Astrocyte of the cerebellum (primary cell): ENCODE measurements around the gene CDO1.

Source experiments
- DNase-seq: peaks from one replicate; pipeline ENCODE4 v3.0.0-alpha.2; 2011; ENCODE audit warnings: low read depth
- H3K4me3 ChIP-seq: 2 replicates; pipeline ENCODE4 v1.5.1; 2011; ENCODE audit warnings: mild to moderate bottlenecking, low read depth, low read length, moderate library complexity
- in situ Hi-C: cut with HindIII; loops from 2 replicates; pipeline ENCODE4 v1.10.0; 2017; ENCODE audit warnings: low sequenced_read_pairs
- TF ChIP-seq, protein P1 (sequence below): IDR thresholded peaks from 2 replicates; pipeline ENCODE4 v1.5.1; 2012; ENCODE audit warnings: low read length, low read depth, moderate library complexity, mild to moderate bottlenecking; ENCODE audit errors: missing control alignments

Gene CDO1

DNA sequence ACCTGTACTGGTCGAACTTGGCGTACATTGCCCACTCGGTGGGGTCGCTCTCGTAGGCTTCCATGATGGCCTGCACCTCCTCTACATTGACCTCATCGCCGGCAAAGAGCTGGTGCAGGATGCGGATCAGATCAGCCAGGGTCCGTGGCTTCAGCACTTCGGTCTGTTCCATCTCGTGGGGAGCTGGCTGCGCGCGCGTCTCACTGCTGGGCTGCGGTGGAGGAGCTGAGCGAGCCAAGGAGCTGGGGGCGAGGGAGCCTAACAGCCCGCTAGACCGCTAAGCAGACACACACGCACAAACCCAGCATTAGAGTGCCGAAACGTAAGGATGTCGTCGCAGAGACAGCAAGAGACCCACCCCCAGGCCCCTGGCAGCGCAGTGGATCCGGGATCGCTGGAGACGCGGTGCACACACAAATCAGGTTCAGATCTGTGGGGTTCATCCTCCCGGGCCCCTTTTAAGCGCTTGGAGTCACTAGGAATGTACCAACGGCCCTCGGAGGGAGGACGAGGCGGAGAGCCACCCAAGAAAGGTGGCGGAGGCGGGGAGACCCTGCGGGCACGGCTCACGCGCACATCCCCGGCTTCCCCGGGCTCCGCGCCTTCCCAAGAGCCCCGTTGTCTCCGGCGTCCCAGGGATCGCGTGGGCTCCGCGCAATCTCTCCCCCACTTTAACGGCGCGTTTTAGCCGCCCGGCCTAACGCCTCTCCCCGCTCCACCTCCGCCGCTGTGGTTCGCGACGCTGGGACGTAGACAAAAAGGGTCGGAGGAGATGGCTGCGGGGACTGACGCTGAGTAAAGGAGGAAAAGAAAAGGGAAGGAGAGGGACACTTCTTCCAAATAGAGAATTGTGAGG is at the start of gene CDO1:
TSS of gene CDO1 (minus strand) at position 434 of the 856 bp plus-strand sequence. CDS start at position 172, 262 bp downstream.
- TF ChIP-seq, protein P1, sequence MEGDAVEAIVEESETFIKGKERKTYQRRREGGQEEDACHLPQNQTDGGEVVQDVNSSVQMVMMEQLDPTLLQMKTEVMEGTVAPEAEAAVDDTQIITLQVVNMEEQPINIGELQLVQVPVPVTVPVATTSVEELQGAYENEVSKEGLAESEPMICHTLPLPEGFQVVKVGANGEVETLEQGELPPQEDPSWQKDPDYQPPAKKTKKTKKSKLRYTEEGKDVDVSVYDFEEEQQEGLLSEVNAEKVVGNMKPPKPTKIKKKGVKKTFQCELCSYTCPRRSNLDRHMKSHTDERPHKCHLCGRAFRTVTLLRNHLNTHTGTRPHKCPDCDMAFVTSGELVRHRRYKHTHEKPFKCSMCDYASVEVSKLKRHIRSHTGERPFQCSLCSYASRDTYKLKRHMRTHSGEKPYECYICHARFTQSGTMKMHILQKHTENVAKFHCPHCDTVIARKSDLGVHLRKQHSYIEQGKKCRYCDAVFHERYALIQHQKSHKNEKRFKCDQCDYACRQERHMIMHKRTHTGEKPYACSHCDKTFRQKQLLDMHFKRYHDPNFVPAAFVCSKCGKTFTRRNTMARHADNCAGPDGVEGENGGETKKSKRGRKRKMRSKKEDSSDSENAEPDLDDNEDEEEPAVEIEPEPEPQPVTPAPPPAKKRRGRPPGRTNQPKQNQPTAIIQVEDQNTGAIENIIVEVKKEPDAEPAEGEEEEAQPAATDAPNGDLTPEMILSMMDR = no peak
- peak within 1 kb of the TSS; percentile 64 for H3K4me3 ChIP-seq
- in situ Hi-C loops = no loop called here
- peak; percentile 44 for DNase-seq

DNA sequence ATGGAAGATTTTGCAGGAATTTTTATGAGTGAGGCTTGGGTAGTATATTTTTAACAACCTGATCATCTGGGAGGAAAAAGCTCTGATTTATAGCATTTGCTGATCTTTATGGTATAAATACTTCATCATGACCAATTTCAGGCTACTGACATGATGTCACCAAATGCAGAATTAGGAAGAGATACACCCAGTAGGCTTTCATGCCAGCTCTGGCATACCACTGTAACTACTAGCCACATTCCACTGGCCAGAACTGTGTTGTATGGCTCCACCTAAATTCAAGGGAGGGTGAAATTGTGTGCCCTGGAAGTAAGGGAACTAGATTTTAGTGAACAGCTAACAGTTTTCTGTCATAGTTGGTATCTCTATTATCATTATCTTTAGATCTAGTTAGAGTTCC is 42.9 kb upstream of the CDO1 start:
- in situ Hi-C loops = no loop called here
- DNase-seq = no peak
- TF ChIP-seq, protein P1 = no peak
- H3K4me3 ChIP-seq = no peak overlapping the region

DNA sequence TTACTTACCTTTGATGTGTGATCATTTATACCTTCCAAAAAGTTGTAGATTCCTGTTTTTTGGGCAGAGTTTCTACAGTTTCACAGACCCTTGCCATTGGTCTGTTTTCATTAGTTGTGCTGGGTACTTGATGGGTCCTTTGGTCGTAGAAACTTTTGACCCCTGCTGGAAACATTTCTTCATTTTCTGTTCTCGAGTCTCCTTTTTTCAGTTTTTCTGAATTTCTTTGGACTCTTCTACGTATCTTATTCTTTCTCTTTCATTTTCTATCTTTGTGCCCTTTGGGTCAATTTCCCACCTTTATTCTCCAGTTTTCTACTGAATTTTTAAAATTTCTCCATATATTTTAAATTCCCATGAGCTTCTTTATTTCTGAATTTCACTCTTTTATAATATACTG is 41.9 kb upstream of the CDO1 start:
- in situ Hi-C loops = no loop called here
- no peak overlapping the region for H3K4me3 ChIP-seq
- TF ChIP-seq, protein P1 = no peak
- no peak for DNase-seq

DNA sequence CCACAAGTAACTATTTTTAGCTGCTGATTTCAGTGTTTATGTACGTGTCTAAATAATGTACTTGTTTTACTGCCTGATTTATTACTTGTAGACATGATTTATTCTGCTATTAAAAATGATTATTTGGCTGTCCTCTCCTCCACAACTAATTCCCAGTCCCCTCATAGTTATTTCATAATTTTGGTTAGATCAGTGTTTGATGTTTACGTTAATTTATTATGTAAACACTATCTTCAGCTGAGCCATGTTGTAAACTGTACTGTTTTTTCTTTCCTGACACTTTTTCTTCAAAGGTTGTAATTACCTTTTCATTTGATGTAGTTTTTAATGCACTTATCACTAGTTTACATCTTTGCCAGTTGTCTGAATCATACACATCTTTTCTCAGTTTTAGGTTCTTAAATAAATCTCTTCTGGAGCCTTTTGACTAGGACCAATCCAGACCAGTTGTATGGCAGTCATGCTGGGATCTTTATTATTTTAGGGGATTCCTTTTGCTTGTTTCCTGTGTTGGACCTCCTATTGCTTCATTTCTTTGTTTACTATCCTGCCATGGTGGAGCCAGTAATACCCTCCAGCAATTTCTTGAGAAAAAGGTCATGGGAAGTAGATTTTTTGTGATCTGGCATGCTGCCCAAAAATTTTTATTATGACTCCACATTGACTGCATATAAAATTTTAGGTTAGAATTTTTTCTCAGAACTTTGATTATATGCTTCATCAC is 41.3 kb upstream of the CDO1 start:
- H3K4me3 ChIP-seq = no peak overlapping the region
- DNase-seq = peak; percentile 44
- TF ChIP-seq, protein P1 = no peak
- in situ Hi-C loops = no loop called here

DNA sequence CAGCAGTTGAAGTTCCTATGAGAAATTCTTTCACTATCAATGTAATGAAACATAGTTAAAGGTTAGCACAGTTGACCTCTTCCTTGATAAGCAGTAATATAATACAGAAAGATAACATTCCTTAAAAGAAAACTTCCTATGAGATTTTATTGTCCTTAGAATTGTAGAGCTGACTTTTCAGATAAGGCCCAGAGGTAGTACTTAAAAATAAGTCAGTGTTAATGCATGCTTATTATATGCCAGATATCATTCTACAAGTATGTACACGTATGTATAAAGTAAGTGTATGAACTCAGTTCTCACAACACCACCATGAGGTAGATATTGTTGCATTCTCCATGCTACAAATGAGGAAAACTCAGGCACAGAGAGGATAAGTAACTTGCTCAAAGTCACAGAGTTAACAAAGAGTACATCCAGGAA is 40.6 kb upstream of the CDO1 start:
- TF ChIP-seq, protein P1 = no peak
- H3K4me3 ChIP-seq = no peak overlapping the region
- in situ Hi-C loops = no loop called here
- DNase-seq = no peak

DNA sequence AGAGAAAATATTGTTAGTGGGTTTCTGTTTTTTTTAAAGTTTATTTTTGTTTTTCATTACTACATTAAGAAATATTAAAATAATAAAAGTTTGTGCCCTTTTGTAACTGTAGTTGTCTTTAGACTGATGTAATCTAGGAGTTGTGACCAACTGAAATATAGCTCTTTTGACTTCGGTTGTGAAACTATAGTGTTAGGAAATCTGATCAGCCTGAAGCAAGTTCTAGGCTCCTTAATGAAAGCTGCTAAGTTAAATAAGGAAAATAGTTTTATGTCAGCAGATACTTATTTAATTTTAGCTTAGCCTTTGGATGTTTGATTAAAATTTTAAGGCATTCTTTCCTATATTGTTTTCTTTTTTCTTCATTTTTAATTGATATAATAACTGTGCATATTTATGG is 39.5 kb upstream of the CDO1 start:
- TF ChIP-seq, protein P1 = no peak
- DNase-seq = no peak
- in situ Hi-C loops = no loop called here
- H3K4me3 ChIP-seq = no peak overlapping the region
